ENCODE data around the gene SPART.

The SPART gene

GRCh38 chr13:36343766-36344165, 2.4 kb downstream of the SPART start:
- Histone ChIP-seq H3K9me3 (ENCODE audit: control insufficient read depth, low read length) (no peaks in the 10 kb centered on the region), H3K27ac (no peak overlapping the region), H3K79me2 (peaks cover 21% of the 10 kb centered on the region), H3K27me3 (ENCODE audit: control insufficient read depth, insufficient read depth, low read length) (no peaks in the 10 kb centered on the region), H3K4me3 (ENCODE audit: low read depth, low read length) (no peak overlapping the region), H3K36me3 (ENCODE audit: control insufficient read depth, insufficient read depth, low read length) (no peaks in the 10 kb centered on the region), H2AFZ (no peak overlapping the region), H3K4me1 (no peaks in the 10 kb centered on the region), H3K9ac (no peak overlapping the region), H3K4me2 (ENCODE audit: low read length) (no peak overlapping the region)
- TF ChIP-seq CTCF (IDR thresholded peaks at IDR 0.05), result no peak

DNA sequence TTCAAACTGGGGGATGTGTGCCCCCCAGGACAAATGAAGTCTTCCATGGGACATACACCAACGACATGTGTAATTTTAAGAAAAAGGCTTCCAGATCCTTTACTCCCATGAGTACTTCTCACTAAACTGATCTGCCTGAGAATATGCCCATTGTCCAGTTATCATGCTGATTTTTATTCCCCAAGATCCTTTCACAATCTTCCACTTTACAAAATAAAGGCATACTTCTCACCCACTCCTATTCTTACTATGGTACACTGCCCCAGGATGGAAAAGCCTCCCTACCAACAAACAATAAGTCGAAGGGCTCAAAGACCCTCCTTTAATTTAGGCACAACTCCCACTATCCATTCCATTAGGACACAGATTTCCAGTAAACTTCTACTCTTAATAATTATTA, 3.5 kb downstream of the SPART start:
- no peak overlapping the region for H3K4me2 ChIP-seq (ENCODE audit: low read length)
- no peaks in the 10 kb centered on the region for H3K9me3 ChIP-seq (ENCODE audit: control insufficient read depth, low read length)
- H3K27ac ChIP-seq, result no peak overlapping the region
- H3K79me2 ChIP-seq, result peaks cover 22% of the 10 kb centered on the region
- TF ChIP-seq CTCF (IDR thresholded peaks at IDR 0.05), result no peak
- no peaks in the 10 kb centered on the region for H3K4me1 ChIP-seq
- no peaks in the 10 kb centered on the region for H3K27me3 ChIP-seq (ENCODE audit: control insufficient read depth, insufficient read depth, low read length)
- no peak overlapping the region for H3K9ac ChIP-seq
- no peak overlapping the region for H2AFZ ChIP-seq
- H3K36me3 ChIP-seq (ENCODE audit: control insufficient read depth, insufficient read depth, low read length), result no peaks in the 10 kb centered on the region
- H3K4me3 ChIP-seq (ENCODE audit: low read depth, low read length), result no peak overlapping the region

DNA sequence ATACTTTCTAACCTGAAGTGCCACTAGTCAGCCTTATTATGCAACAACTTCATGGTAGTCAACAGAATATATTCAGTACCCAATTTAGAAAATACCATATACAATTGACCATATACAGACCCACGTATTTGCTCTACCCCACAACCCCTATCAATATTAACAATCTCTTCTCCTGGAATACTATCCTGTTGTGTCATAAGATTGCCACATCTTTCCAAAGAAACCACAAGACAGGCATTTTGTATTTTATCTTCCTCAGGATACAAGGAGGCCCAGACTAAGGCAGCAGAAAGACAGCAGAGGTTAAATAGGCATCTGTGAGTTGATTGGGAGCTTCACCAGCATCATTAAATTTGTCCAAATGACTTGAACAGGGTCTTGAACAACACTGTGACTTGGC, 4.5 kb downstream of the SPART start:
- no peak overlapping the region for H3K9ac ChIP-seq
- no peaks in the 10 kb centered on the region for H3K36me3 ChIP-seq (ENCODE audit: control insufficient read depth, insufficient read depth, low read length)
- no peak for TF ChIP-seq CTCF (IDR thresholded peaks at IDR 0.05)
- no peak overlapping the region for H3K27ac ChIP-seq
- no peaks in the 10 kb centered on the region for H3K4me1 ChIP-seq
- H3K4me2 ChIP-seq (ENCODE audit: low read length), result no peak overlapping the region
- H3K9me3 ChIP-seq (ENCODE audit: control insufficient read depth, low read length), result no peaks in the 10 kb centered on the region
- H3K27me3 ChIP-seq (ENCODE audit: control insufficient read depth, insufficient read depth, low read length), result no peaks in the 10 kb centered on the region
- H3K4me3 ChIP-seq (ENCODE audit: low read depth, low read length), result no peak overlapping the region
- H2AFZ ChIP-seq, result no peak overlapping the region
- H3K79me2 ChIP-seq, result peaks cover 22% of the 10 kb centered on the region

DNA sequence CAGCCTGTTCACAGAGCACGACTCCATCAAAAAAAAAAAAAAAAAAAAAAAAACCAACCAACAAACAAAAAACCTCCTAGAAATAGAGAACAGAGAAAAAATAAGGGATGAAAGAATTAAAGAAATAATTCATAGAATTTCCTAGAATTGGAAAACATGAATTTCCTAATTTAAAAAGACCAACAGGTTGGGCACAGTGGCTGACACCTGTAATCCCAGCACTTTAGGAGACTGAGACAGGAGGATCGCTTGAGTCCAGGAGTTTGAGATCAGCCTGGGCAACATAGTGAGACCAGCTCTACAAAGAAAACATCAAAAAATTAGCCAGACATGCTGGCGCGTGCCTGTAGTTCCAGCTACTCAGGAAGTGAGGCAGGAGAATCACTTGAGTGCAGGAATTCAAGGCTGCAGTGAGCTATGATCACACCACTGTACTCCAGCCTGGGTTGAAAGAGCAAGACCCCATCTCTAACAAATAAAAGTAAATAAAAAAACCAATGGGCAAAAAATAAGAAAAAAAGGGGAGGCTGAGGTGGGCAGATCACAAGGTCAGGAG, 6.5 kb downstream of the SPART start:
- H3K36me3 ChIP-seq (ENCODE audit: control insufficient read depth, insufficient read depth, low read length), result no peaks in the 10 kb centered on the region
- no peaks in the 10 kb centered on the region for H3K27me3 ChIP-seq (ENCODE audit: control insufficient read depth, insufficient read depth, low read length)
- no peak overlapping the region for H3K27ac ChIP-seq
- no peak overlapping the region for H3K4me3 ChIP-seq (ENCODE audit: low read depth, low read length)
- peaks cover 24% of the 10 kb centered on the region for H3K79me2 ChIP-seq
- H3K9me3 ChIP-seq (ENCODE audit: control insufficient read depth, low read length), result no peaks in the 10 kb centered on the region
- H3K4me2 ChIP-seq (ENCODE audit: low read length), result no peak overlapping the region
- no peak overlapping the region for H3K9ac ChIP-seq
- no peak for TF ChIP-seq CTCF (IDR thresholded peaks at IDR 0.05)
- no peak overlapping the region for H2AFZ ChIP-seq
- no peaks in the 10 kb centered on the region for H3K4me1 ChIP-seq

DNA sequence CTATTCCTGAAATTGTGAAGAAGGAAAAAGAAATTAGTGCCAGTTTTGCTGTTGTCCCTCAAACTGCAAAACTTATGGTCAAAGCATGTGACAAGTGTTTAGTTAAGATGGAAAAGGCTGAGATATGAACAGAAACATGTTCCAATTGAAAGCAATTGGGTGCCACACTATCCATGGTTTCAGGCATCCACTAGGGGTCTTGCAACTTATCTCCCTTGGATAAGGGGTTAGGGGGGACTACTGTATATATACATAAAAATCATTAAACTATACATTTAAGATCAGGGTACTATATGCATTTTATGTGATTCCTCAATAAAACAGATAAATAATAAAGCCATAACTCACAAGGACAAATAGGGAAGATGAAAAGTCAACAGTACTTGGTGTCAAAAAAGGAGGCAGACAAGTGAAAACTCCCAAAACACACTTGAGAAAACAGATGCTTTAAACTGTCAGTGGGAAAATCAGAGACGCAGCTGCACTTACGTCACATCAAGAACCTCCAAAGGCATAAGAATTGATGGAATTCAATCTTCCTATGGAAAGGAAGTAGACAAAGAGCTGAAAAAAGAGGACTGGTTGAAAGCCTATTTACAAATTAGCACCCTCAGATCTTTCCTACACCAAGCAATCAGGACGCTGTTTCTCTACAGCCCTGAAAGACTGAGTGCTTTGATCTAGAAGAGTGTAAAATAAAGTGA, 8.1 kb downstream of the SPART start:
- Histone ChIP-seq H3K79me2 (peaks cover 17% of the 10 kb centered on the region), H3K4me2 (ENCODE audit: low read length) (no peak overlapping the region), H3K27me3 (ENCODE audit: control insufficient read depth, insufficient read depth, low read length) (no peaks in the 10 kb centered on the region), H3K27ac (no peak overlapping the region), H3K4me3 (ENCODE audit: low read depth, low read length) (no peak overlapping the region), H3K9ac (no peak overlapping the region), H3K36me3 (ENCODE audit: control insufficient read depth, insufficient read depth, low read length) (no peaks in the 10 kb centered on the region), H3K4me1 (no peaks in the 10 kb centered on the region), H3K9me3 (ENCODE audit: control insufficient read depth, low read length) (no peaks in the 10 kb centered on the region), H2AFZ (no peak overlapping the region)
- no peak for TF ChIP-seq CTCF (IDR thresholded peaks at IDR 0.05)
